Stimulated activated CD8-positive, alpha-beta memory T cell treated with anti-CD3 and anti-CD28 coated beads, Interleukin-15, amount 100 ng/mL, for 24 hours (primary cell): ENCODE measurements around the gene SOX13.

Experiments
- DNase-seq: peaks from one replicate; pipeline ENCODE4 v3.0.0-alpha.2; 2020; ENCODE audit warnings: low read depth

The SOX13 gene

GRCh38 chr1:204132718-204133117 lies 59.8 kb downstream of the SOX13 start:
- DNase-seq = no peak

- no peak for DNase-seq
These were observed 61.2 kb downstream of the SOX13 start for GRCh38 chr1:204134103-204134502.

GRCh38 chr1:204136814-204137213 lies 63.9 kb downstream of the SOX13 start:
- DNase-seq = no peak

GRCh38 chr1:204139088-204139487 lies 66.2 kb downstream of the SOX13 start:
- no peak for DNase-seq

GRCh38 chr1:204139952-204140351 lies 67.0 kb downstream of the SOX13 start:
- DNase-seq = no peak

- no peak for DNase-seq
These were observed 68.2 kb downstream of the SOX13 start for GRCh38 chr1:204141131-204141530.

- no peak for DNase-seq
These were observed 69.4 kb downstream of the SOX13 start for GRCh38 chr1:204142032-204142974.

GRCh38 chr1:204143276-204144041 lies 70.5 kb downstream of the SOX13 start:
- DNase-seq = no peak

- DNase-seq = no peak
These were observed 72.2 kb downstream of the SOX13 start for GRCh38 chr1:204145033-204145504.

GRCh38 chr1:204146309-204146708 lies 73.4 kb downstream of the SOX13 start:
- no peak for DNase-seq

GRCh38 chr1:204146965-204147364 lies 74.0 kb downstream of the SOX13 start:
- DNase-seq = no peak

GRCh38 chr1:204147406-204148383 lies 74.8 kb downstream of the SOX13 start:
- DNase-seq = no peak

GRCh38 chr1:204149107-204149506 lies 76.2 kb downstream of the SOX13 start:
- no peak for DNase-seq

GRCh38 chr1:204149635-204150565 lies 77.0 kb downstream of the SOX13 start:
- DNase-seq = no peak

GRCh38 chr1:204150702-204151551 lies 78.0 kb downstream of the SOX13 start:
- DNase-seq = no peak

- peak; percentile 28 for DNase-seq
These were observed 78.8 kb downstream of the SOX13 start, which contains the start of gene ETNK2 for GRCh38 chr1:204151552-204152309. Gene ETNK2 (minus strand): TSS chr1:204152044. CDS start chr1:204151852, 192 bp downstream.

GRCh38 chr1:204152310-204153044 lies 79.6 kb downstream of the SOX13 start:
- DNase-seq = no peak

- no peak for DNase-seq
These were observed 80.8 kb downstream of the SOX13 start for GRCh38 chr1:204153667-204154066.
